ENCODE results near the gene MLF2. TPM values are rescaled to one million over a fixed set of nuclear protein-coding genes. Genes with fewer than 3 reads are reported as not detected.

The MLF2 gene
- total RNA-seq, 2 donors from 2014 or later = 199 to 212 TPM

DNA sequence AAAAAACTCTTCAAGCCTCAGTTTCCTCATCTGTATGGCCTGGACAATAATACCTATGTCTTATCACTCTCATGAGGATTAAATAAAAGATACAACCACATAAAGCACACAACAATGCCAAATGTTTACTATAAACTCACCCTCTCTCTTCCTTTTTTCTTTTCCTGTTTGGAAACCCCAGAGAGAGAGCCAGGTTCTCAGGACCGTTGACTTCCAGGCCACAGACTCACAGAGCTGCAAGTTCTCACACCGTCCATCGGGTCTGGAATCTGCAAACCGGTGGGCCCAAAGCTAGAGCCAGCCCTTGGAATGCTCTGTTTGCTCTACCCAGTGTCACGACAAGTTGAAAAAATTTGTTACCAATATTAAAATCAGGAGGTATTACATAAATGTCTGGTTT, 31.8 kb upstream of the MLF2 start:
- Histone ChIP-seq H3K36me3 (no peaks in the 10 kb centered on the region), H3K4me3 (no peak overlapping the region)
- intact Hi-C loops (cut with DNase I) = no loop called here

GRCh38 chr12:6784296-6784695, 31.4 kb upstream of the MLF2 start:
- no peak overlapping the region for H3K4me3 ChIP-seq
- TF ChIP-seq CTCF (IDR thresholded peaks at IDR 0.05) = no peak
- no peak overlapping the region for H3K27ac ChIP-seq
- H3K4me1 ChIP-seq = no peaks in the 10 kb centered on the region
- H3K9ac ChIP-seq (ENCODE audit: low read depth in 2 of 2, low read length in 2 of 2) = no peak overlapping the region
- intact Hi-C loops (cut with DNase I) = no loop called here
- no peaks in the 10 kb centered on the region for H3K36me3 ChIP-seq
- H3K27me3 ChIP-seq = no peaks in the 10 kb centered on the region
- H3K9me3 ChIP-seq = no peaks in the 10 kb centered on the region
- no peak for DNase-seq

More for the DNA sequence above, 31.8 kb upstream of the MLF2 start:
- Histone ChIP-seq H3K9me3 (no peaks in the 10 kb centered on the region), H3K27ac (no peak overlapping the region), H3K27me3 (no peaks in the 10 kb centered on the region), H3K4me1 (no peaks in the 10 kb centered on the region), H3K9ac (ENCODE audit: low read depth in 2 of 2, low read length in 2 of 2) (no peak overlapping the region)
- DNase-seq = no peak
- TF ChIP-seq CTCF (IDR thresholded peaks at IDR 0.05) = no peak

- H3K36me3 ChIP-seq = no peaks in the 10 kb centered on the region
- H3K4me3 ChIP-seq = no peak overlapping the region
- intact Hi-C loops (cut with DNase I) = no loop called here
- H3K9me3 ChIP-seq = no peaks in the 10 kb centered on the region
- no peak overlapping the region for H3K9ac ChIP-seq (ENCODE audit: low read depth in 2 of 2, low read length in 2 of 2)
- H3K4me1 ChIP-seq = no peaks in the 10 kb centered on the region
- no peak for TF ChIP-seq CTCF (IDR thresholded peaks at IDR 0.05)
- no peaks in the 10 kb centered on the region for H3K27me3 ChIP-seq
- no peak overlapping the region for H3K27ac ChIP-seq
- no peak for DNase-seq
Observed at GRCh38 chr12:6783828-6784227, 30.9 kb upstream of the MLF2 start.

DNA sequence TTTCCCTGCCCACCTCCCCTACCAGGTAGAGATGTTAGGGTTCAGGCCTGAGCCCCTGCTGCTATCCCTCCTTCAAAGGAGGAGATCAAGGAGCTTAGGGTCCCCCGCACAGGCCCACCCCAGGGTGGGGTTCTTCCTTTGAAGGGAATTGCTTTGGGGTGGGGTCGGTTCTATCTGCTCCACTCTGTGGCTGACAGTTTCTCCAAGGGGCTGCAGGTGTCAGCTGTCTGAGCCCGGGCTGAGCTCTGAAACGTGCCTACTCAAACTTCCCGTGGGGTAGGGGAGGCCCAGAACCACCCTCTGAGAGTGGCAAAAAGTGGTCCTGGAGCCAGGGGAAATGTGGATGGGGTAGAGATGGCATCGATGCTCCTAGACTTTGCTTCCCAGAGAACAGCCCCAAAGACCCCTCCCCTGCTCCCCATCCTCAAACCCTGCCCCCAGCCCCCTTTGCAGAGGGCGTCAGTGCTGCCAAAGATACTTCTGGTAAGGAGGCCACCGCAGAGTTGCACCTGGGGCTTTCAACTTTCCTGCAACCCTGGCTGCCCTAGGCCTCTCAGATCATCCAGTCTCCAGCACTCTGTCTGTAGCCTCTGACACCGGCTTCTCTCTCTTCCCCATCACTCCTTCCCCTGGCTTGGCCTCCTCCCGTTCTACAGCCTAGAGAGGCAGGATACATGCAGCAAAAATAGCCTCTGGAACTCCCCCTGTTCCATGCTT, 30.1 kb upstream of the MLF2 start:
- no peaks in the 10 kb centered on the region for H3K36me3 ChIP-seq
- DNase-seq = no peak
- intact Hi-C loops (cut with DNase I) = no loop called here

GRCh38 chr12:6782119-6782518, 29.2 kb upstream of the MLF2 start:
- intact Hi-C loops (cut with DNase I) = no loop called here
- no peak for TF ChIP-seq CTCF (IDR thresholded peaks at IDR 0.05)

More for the DNA sequence above, 30.1 kb upstream of the MLF2 start:
- Histone ChIP-seq H3K4me1 (no peaks in the 10 kb centered on the region), H3K9me3 (no peaks in the 10 kb centered on the region), H3K27ac (no peak overlapping the region), H3K27me3 (no peaks in the 10 kb centered on the region), H3K4me3 (no peak overlapping the region), H3K9ac (ENCODE audit: low read depth in 2 of 2, low read length in 2 of 2) (no peak overlapping the region)
- TF ChIP-seq CTCF (IDR thresholded peaks at IDR 0.05) = no peak

More at GRCh38 chr12:6782119-6782518, 29.2 kb upstream of the MLF2 start:
- Histone ChIP-seq H3K27ac (no peak overlapping the region), H3K9me3 (no peaks in the 10 kb centered on the region), H3K9ac (ENCODE audit: low read depth in 2 of 2, low read length in 2 of 2) (no peak overlapping the region), H3K4me3 (no peak overlapping the region), H3K4me1 (no peaks in the 10 kb centered on the region), H3K27me3 (no peaks in the 10 kb centered on the region), H3K36me3 (no peaks in the 10 kb centered on the region)
- no peak for DNase-seq

Measured in colonic mucosa (tissue), 4 donors.